Measurements from ENCODE around the gene KCTD1. TPM values are rescaled to one million over a fixed set of nuclear protein-coding genes. Genes with fewer than 3 reads are reported as not detected.

Gene KCTD1
- polyA plus RNA-seq, 3 donors, result 0.40 TPM; not detected in 2

DNA sequence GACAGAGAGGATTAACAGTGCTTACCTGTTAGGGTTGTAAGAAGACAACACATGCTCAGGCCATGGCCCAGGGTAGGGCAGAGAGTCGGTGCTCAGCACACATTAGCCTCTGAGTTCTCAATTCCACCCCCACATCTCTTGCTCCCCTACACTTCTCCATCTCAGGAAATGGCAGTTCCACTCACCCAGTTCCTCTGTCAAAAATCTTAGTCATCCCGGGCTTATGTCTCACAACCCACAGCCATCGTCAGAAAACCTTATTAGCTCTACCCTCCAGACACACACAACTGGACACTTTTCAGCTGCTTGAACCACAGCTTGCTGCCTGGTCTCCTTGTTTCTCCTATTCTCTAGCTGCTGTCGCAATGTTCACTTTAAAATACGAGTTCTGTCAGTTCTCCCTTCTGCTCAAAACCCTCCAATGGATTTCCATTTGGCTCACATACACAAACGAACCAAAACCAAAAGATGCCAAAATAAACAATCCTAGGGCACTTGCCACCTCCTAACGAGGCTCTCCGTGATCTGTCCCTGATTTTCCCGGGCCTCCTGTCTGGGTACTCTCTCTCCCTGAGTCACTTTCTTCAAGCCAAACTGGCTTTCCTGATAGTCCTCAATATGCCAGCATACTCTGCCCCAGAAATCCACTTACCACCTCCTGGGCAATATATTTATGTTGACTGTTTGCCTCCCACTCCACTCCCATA, 89.7 kb downstream of the KCTD1 start:
- Histone ChIP-seq H3K9ac (ENCODE audit: insufficient read depth, low read length, poor library complexity, severe bottlenecking) (no peak overlapping the region), H2AFZ (ENCODE audit: insufficient read depth, low read depth, low read length, poor library complexity, severe bottlenecking) (peak overlapping the region; percentile 46), H4K20me1 (ENCODE audit: insufficient read depth, low read length) (no peaks in the 10 kb centered on the region), H3K9me3 (replicated peaks in 1 of 2; ENCODE audit: control insufficient read depth in 1 of 2, insufficient read depth in 1 of 2, low read length in 2 of 2) (no peaks in the 10 kb centered on the region), H3K36me3 (replicated peaks in 1 of 2; ENCODE audit: control insufficient read depth in 1 of 2, insufficient read depth in 2 of 2, low read length in 2 of 2) (no peaks in the 10 kb centered on the region), H3K27ac (ENCODE audit: low read depth in 1 of 2, low read length in 2 of 2) (no peak overlapping the region), H3K4me1 (ENCODE audit: control insufficient read depth in 1 of 2, insufficient read depth in 2 of 2, low read length in 2 of 2) (peaks cover 6 to 12% of the 10 kb centered on the region in 2 donors), H3K4me2 (replicated peaks; ENCODE audit: extremely low read depth, low read length, poor library complexity, severe bottlenecking) (peak overlapping the region; percentile 34), H3K79me2 (ENCODE audit: insufficient read depth, low read length) (no peaks in the 10 kb centered on the region), H3K4me3 (replicated peaks in 1 of 3; ENCODE audit: low read depth in 2 of 3, low read length in 3 of 3) (no peak overlapping the region), H3K27me3 (ENCODE audit: control insufficient read depth in 2 of 2, insufficient read depth in 2 of 2, low read length in 2 of 2) (no peaks in the 10 kb centered on the region)
- H3K27me3 Mint-ChIP-seq (ENCODE audit: low read depth in 3 of 3), result peaks cover 0 to 2% (median 0%) of the 10 kb centered on the region in 3 donors
- H3K4me3 Mint-ChIP-seq, result peak overlapping the region in 1 of 2 donors; percentile 3
- H3K4me1 Mint-ChIP-seq, result peaks cover 11% of the 10 kb centered on the region
- WGBS (ENCODE audit: insufficient coverage), result 25% methylated on average over 9 of the region's 9 CpGs
- peak overlapping the region in 3 of 7 donors; percentile 22 to 67 (median 51) for H3K27ac Mint-ChIP-seq
- H3K9me3 Mint-ChIP-seq, result no peaks in the 10 kb centered on the region
- TF ChIP-seq, protein P1, sequence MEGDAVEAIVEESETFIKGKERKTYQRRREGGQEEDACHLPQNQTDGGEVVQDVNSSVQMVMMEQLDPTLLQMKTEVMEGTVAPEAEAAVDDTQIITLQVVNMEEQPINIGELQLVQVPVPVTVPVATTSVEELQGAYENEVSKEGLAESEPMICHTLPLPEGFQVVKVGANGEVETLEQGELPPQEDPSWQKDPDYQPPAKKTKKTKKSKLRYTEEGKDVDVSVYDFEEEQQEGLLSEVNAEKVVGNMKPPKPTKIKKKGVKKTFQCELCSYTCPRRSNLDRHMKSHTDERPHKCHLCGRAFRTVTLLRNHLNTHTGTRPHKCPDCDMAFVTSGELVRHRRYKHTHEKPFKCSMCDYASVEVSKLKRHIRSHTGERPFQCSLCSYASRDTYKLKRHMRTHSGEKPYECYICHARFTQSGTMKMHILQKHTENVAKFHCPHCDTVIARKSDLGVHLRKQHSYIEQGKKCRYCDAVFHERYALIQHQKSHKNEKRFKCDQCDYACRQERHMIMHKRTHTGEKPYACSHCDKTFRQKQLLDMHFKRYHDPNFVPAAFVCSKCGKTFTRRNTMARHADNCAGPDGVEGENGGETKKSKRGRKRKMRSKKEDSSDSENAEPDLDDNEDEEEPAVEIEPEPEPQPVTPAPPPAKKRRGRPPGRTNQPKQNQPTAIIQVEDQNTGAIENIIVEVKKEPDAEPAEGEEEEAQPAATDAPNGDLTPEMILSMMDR (IDR thresholded peaks at IDR 0.05), result no peak
- intact Hi-C loops (cut with micrococcal nuclease), result no loop called here
- no peaks in the 10 kb centered on the region for H3K36me3 Mint-ChIP-seq
- peak in 2 of 3 donors; percentile 1 to 9 for DNase-seq

DNA sequence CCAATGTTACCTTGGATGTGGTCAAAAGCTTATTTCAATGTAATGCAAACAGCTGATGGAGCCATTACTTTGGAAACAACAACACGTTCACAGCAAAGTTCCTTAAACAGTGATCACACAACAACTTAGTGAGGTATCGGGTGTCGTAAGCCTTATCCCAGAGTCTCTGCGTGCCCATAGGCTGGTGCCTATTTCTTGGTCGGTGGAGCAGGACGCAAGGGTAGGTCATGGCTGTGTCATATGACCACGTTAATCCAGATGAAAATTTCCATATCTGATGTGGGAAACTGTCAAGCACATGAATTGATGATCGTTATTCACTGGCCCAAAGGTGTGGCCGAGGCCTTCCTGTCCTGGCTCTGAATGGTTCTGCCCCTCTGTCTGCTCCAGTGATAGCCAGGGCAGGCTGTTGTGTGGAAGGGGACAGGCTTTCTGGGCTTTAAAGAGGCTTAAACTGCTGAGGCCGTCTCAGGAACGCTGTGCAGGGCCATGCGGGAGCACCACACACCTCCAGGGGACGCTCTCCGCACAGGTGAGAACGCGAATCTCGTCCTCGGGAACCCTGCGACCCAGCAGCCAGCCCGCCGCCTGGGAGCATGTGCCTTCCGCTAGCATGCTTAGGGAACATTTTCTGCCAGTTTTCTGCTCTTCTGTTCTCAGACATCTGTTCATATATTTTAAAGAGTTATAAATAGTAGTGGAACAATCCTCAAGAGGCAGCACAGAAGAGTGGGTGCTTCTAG, 90.6 kb downstream of the KCTD1 start:
- H3K4me2 ChIP-seq (replicated peaks; ENCODE audit: extremely low read depth, low read length, poor library complexity, severe bottlenecking), result no peak overlapping the region

More for the DNA sequence above, 90.6 kb downstream of the KCTD1 start:
- intact Hi-C loops (cut with micrococcal nuclease), result no loop called here
- peaks cover 0 to 2% (median 0%) of the 10 kb centered on the region in 3 donors for H3K27me3 Mint-ChIP-seq (ENCODE audit: low read depth in 3 of 3)
- H3K9me3 ChIP-seq (replicated peaks in 1 of 2; ENCODE audit: control insufficient read depth in 1 of 2, insufficient read depth in 1 of 2, low read length in 2 of 2), result no peaks in the 10 kb centered on the region
- H3K9ac ChIP-seq (ENCODE audit: insufficient read depth, low read length, poor library complexity, severe bottlenecking), result no peak overlapping the region
- no peak overlapping the region for H2AFZ ChIP-seq (ENCODE audit: insufficient read depth, low read depth, low read length, poor library complexity, severe bottlenecking)
- H4K20me1 ChIP-seq (ENCODE audit: insufficient read depth, low read length), result no peaks in the 10 kb centered on the region
- no peaks in the 10 kb centered on the region for H3K9me3 Mint-ChIP-seq
- no peak overlapping the region for H3K27ac Mint-ChIP-seq
- no peak overlapping the region for H3K4me3 Mint-ChIP-seq
- TF ChIP-seq, protein P1 (IDR thresholded peaks at IDR 0.05), result no peak
- H3K79me2 ChIP-seq (ENCODE audit: insufficient read depth, low read length), result no peaks in the 10 kb centered on the region
- no peak overlapping the region for H3K4me3 ChIP-seq (replicated peaks in 1 of 3; ENCODE audit: low read depth in 2 of 3, low read length in 3 of 3)
- H3K27me3 ChIP-seq (ENCODE audit: control insufficient read depth in 2 of 2, insufficient read depth in 2 of 2, low read length in 2 of 2), result no peaks in the 10 kb centered on the region
- H3K4me1 Mint-ChIP-seq, result peaks cover 11% of the 10 kb centered on the region
- H3K36me3 ChIP-seq (replicated peaks in 1 of 2; ENCODE audit: control insufficient read depth in 1 of 2, insufficient read depth in 2 of 2, low read length in 2 of 2), result no peaks in the 10 kb centered on the region
- no peak overlapping the region for H3K27ac ChIP-seq (ENCODE audit: low read depth in 1 of 2, low read length in 2 of 2)
- WGBS (ENCODE audit: insufficient coverage), result 96% methylated on average over 15 of the region's 22 CpGs
- H3K4me1 ChIP-seq (ENCODE audit: control insufficient read depth in 1 of 2, insufficient read depth in 2 of 2, low read length in 2 of 2), result peaks cover 6 to 12% of the 10 kb centered on the region in 2 donors
- DNase-seq, result no peak
- H3K36me3 Mint-ChIP-seq, result no peaks in the 10 kb centered on the region

Data from CD14-positive monocyte (primary cell).